Lung (tissue), 12 donors: ENCODE measurements around the gene OPCML. TPM values are rescaled to one million over a fixed set of nuclear protein-coding genes. Genes with fewer than 3 reads are reported as not detected.
A peak's percentile ranks its signal among the peaks of the same experiment; 100 is the strongest.

Source experiments
- ATAC-seq: fragments of 200-7000 bp; cut with Tn5 transposase; one replicate; pipeline ENCODE4 v1.9.1; 2020; ENCODE audit warnings: moderate number of reproducible peaks; ENCODE audit not compliant: insufficient read depth, low FRiP score
- DNase-seq, 3 donors: peaks; one replicate each; pipeline ENCODE4 v3.0.0-alpha.2; 2013 to 2017
- H3K27ac ChIP-seq, 2 donors: one replicate each; pipeline ENCODE4 v1.5.1; 2013; ENCODE audit warnings: mild to moderate bottlenecking in 2 of 2, moderate library complexity in 2 of 2, control low read depth in 1 of 2, inconsistent platforms in 1 of 2, low read depth in 1 of 2, low read length in 1 of 2
- H3K27me3 ChIP-seq, 3 donors: one replicate each; pipeline ENCODE4 v1.5.1; 2013; ENCODE audit warnings: low read length in 2 of 3; ENCODE audit not compliant: control insufficient read depth in 3 of 3, insufficient read depth in 3 of 3
- H3K36me3 ChIP-seq, 4 donors: one replicate each; pipeline ENCODE4 v1.5.1; 2013; ENCODE audit warnings: low read length in 4 of 4, mild to moderate bottlenecking in 1 of 4, moderate library complexity in 1 of 4; ENCODE audit not compliant: control insufficient read depth in 4 of 4, insufficient read depth in 4 of 4
- H3K4me1 ChIP-seq, 5 donors: one replicate each; pipeline ENCODE4 v1.5.1; 2013; ENCODE audit warnings: low read length in 5 of 5, mild to moderate bottlenecking in 2 of 5, moderate library complexity in 1 of 5; ENCODE audit not compliant: control insufficient read depth in 5 of 5, insufficient read depth in 5 of 5
- H3K4me3 ChIP-seq: one replicate; pipeline ENCODE4 v1.5.1; 2013; ENCODE audit warnings: mild to moderate bottlenecking, control low read depth, moderate library complexity
- H3K9ac ChIP-seq, 2 donors: one replicate each; pipeline ENCODE4 v1.5.1; 2013; ENCODE audit warnings: low read length in 2 of 2, control low read depth in 1 of 2; ENCODE audit not compliant: insufficient read depth in 1 of 2
- H3K9me3 ChIP-seq, 4 donors: one replicate each; pipeline ENCODE4 v1.5.1; 2013; ENCODE audit warnings: low read length in 3 of 4, mild to moderate bottlenecking in 1 of 4, moderate library complexity in 1 of 4; ENCODE audit not compliant: control insufficient read depth in 4 of 4, insufficient read depth in 3 of 4
- CTCF ChIP-seq: IDR thresholded peaks from 2 replicates; pipeline ENCODE4 v1.5.1; 2012; ENCODE audit warnings: mild to moderate bottlenecking; ENCODE audit errors: control extremely low read depth, extremely low read depth
- WGBS, 2 donors: extraction: QIAGEN DNeasy Blood & Tissue Kit; methylation state at CpG; one replicate each; pipeline ENCODE4 v1.1.7; 2013; 5-methylcytosine and 5-hydroxymethylcytosine counted together
- polyA plus RNA-seq, 2 donors: library from polyadenylated mRNA; stranded (reverse); fragments of 200-250 nt; gene quantifications; one replicate each; pipeline ENCODE4 v1.2.1, GENCODE V29; 2013
- total RNA-seq, 2 donors: library from RNA; depleted of rRNA in 1 of 2; stranded (reverse); fragments of >200 nt in 1 of 2; gene quantifications; one replicate each; pipeline ENCODE4 v1.2.1, GENCODE V29; 2014 to 2021
- donor health status: control.
- donor health status: control.
- donor health status: Bipolar disorder and iron deficiency.
- donor health status: healthy.
- donor health status: DM: yes; HTN: yes; CAD: no.

OPCML gene
- total and polyA plus RNA-seq, 4 donors: 0.49 to 0.74 TPM; not detected in 2

DNA sequence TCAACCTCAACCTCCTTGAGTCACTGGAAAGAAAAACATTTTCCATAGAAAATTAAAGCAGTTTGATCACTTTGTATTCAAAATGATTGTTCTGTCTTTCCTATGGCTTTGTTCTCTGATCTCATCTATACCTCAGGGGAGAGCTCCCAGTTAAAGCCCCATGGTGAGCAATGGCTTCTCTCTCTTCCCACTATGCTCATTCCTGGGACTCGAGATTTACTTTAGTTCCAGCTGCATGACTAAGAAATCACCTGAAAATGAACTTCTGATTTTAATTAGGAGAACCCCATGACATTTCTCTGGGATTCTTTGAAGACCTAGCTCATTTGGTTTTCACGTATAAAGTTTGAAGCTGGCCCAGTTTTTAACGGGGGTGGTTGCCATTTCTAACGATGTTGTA is 921.5 kb downstream of the OPCML start:
- no peak for TF ChIP-seq CTCF
- H3K4me3 ChIP-seq: no peak overlapping the region
- ATAC-seq (no peak), DNase-seq (no peak)
- no peaks in the 10 kb centered on the region for H3K36me3 ChIP-seq
- H3K27me3 ChIP-seq: no peaks in the 10 kb centered on the region
- 89 to 90% methylated on average over 4 of the region's 4 CpGs for WGBS, 2 donors
- H3K27ac ChIP-seq: no peak overlapping the region
- H3K9ac ChIP-seq: no peak overlapping the region
- H3K4me1 ChIP-seq: peaks cover 0 to 7% (median 2%) of the 10 kb centered on the region in 5 donors
- no peaks in the 10 kb centered on the region for H3K9me3 ChIP-seq

DNA sequence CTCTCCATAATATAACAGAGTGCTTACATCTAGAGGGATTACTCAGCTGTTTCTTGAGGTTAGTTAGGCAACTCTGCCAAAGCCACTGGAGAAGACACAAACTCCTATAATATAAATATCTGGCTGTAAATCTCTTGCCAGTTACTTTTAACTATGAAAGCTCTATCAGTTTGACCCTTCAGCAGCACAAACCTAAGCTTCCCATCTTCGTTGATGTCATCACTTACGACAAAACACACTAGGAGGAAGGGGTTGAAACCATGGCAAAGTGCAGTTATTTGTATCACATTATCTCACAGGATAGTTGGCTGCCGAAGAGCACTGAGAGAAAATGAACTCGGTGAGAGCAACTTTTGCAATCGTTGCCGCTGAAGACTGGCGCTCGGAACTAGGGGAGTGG is 922.1 kb downstream of the OPCML start:
- no peaks in the 10 kb centered on the region for H3K27me3 ChIP-seq
- H3K9ac ChIP-seq: no peak overlapping the region
- H3K9me3 ChIP-seq: no peaks in the 10 kb centered on the region
- no peak for TF ChIP-seq CTCF
- ATAC-seq: no peak
- H3K36me3 ChIP-seq: no peaks in the 10 kb centered on the region
- H3K4me3 ChIP-seq: no peak overlapping the region
- peaks cover 0 to 10% (median 2%) of the 10 kb centered on the region in 5 donors for H3K4me1 ChIP-seq
- WGBS, 2 donors: 79 to 82% methylated on average over 8 of the region's 8 CpGs
- no peak overlapping the region for H3K27ac ChIP-seq
- DNase-seq: peak in 2 of 3 donors; percentile 38 to 39

DNA sequence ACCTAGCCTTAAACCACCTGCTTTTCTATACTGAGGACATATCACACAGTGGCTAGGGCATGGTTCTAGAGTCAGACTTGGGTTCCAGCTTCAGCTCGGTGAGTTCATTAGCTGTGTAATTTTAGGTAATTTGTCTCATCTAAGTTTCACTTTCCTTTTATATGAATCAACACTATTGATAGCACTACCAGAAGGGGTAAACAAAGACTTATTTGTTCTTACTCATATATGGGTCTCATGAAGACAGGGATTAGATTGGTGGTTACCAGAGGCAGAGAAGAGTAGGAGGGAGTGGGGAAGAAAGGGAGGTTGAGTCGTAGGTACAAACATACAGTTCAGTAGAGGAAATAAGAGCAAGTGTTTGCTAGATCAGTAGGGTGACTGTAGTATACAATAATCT is 924.7 kb downstream of the OPCML start:
- Histone ChIP-seq H3K9me3 (no peaks in the 10 kb centered on the region), H3K27me3 (no peaks in the 10 kb centered on the region), H3K4me1 (peaks cover 0 to 19% (median 2%) of the 10 kb centered on the region in 5 donors), H3K4me3 (no peak overlapping the region), H3K9ac (no peak overlapping the region), H3K36me3 (no peaks in the 10 kb centered on the region), H3K27ac (no peak overlapping the region)
- 75 to 78% methylated on average over 2 of the region's 2 CpGs for WGBS, 2 donors
- no peak for ATAC-seq
- no peak for DNase-seq
- no peak for TF ChIP-seq CTCF
